CD1c-positive myeloid dendritic cell (primary cell): Measurements from ENCODE around the gene NPAP1.
"Not testable (repeated sequence)": the region's sequence is repeated elsewhere in the genome, so short reads cannot be mapped to it uniquely, and the experiment has no call there.

Experiments
- DNase-seq: peaks from one replicate; pipeline ENCODE4 v3.0.0-alpha.2; 2016; ENCODE audit errors: extremely low spot score

Gene NPAP1

GRCh38 chr15:24675332-24676144 lies at the start of gene NPAP1:
Gene NPAP1 (plus strand): TSS chr15:24675775. CDS start chr15:24675868, 93 bp downstream.
- no peak for DNase-seq

- DNase-seq, result no peak
Measured at GRCh38 chr15:24627443-24627842, 48.1 kb upstream of the NPAP1 start.

GRCh38 chr15:24633082-24633481 lies 42.5 kb upstream of the NPAP1 start:
- DNase-seq, result no peak

GRCh38 chr15:24639412-24639811 lies 36.2 kb upstream of the NPAP1 start:
- DNase-seq, result not testable (repeated sequence)

GRCh38 chr15:24645627-24646026 lies 29.9 kb upstream of the NPAP1 start:
- DNase-seq, result no peak

- no peak for DNase-seq
Measured at GRCh38 chr15:24659622-24660021, 16.0 kb upstream of the NPAP1 start.

- DNase-seq, result no peak
Measured at GRCh38 chr15:24662991-24663390, 12.6 kb upstream of the NPAP1 start.

GRCh38 chr15:24676431-24676830 lies 856 bp downstream of the NPAP1 start:
- no peak for DNase-seq

- no peak for DNase-seq
Measured at GRCh38 chr15:24678485-24678884, 2.9 kb downstream of the NPAP1 start.

GRCh38 chr15:24682002-24682401 lies 6.4 kb downstream of the NPAP1 start:
- DNase-seq, result no peak

- DNase-seq, result not testable (repeated sequence)
Measured at GRCh38 chr15:24682905-24683304, 7.3 kb downstream of the NPAP1 start.

GRCh38 chr15:24683736-24684135 lies 8.2 kb downstream of the NPAP1 start:
- DNase-seq, result no peak

GRCh38 chr15:24684313-24684712 lies 8.7 kb downstream of the NPAP1 start:
- DNase-seq, result no peak

- DNase-seq, result no peak
Measured at GRCh38 chr15:24696201-24696600, 20.6 kb downstream of the NPAP1 start.

GRCh38 chr15:24696842-24697241 lies 21.3 kb downstream of the NPAP1 start:
- DNase-seq, result no peak

GRCh38 chr15:24718289-24719082 lies 42.9 kb downstream of the NPAP1 start:
- no peak for DNase-seq

GRCh38 chr15:24729760-24730159 lies 54.2 kb downstream of the NPAP1 start:
- no peak for DNase-seq
